Measurements from ENCODE around the gene FLVCR2.

DNA sequence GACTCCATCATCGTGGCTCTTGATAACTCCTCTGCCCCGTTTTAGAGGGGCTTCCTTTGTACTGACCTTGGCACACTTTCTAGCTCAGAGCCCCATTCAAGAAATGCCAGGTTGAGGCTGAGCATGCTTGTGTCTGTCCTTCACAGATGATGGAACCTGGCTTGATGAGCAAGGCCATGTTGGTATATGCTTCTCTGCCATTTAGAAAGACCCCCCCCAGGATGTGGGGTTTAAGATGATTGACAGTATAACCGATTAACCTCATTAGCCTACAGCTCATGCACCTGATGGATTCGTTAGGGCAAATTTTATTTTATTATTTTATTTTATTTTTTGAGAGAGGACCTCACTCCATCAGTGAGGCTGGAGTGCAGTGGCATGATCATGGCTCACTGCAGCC, 35.2 kb upstream of the FLVCR2 start:
- TF ChIP-seq CTCF (IDR thresholded peaks at IDR 0.05) (no peak), POLR2AphosphoS5 (IDR thresholded peaks at IDR 0.05) (no peak)
